K562 (cell line): ENCODE measurements around the gene MTA1. TPM values are rescaled to one million over a fixed set of nuclear protein-coding genes. Genes with fewer than 3 reads are reported as not detected.

Experiments used
- ATAC-seq: fragments of 200-7000 bp; cut with Tn5 transposase; 3 replicates; pipeline ENCODE4 v1.9.1; 2020; ENCODE audit warnings: moderate library complexity
- BruUV-seq: library from RNA; stranded (reverse); fragments of 400-500 nt; replicated peaks from 2 replicates; lab custom pipeline; 2021; lab: Mats Ljungman, UMichigan
- CTCF ChIA-PET: fragments of 300-600 bp; formaldehyde crosslinking; extraction: SDS; loops from one replicate; lab custom pipeline; 2021; ENCODE audit warnings: low intra/inter-chr PET ratio; lab: Yijun Ruan, JAX
- POLR2A ChIA-PET: fragments of 300-600, 350-650 bp; sonication (Branson Sonifier 250); formaldehyde crosslinking; extraction: SDS; loops from one replicate; lab custom pipeline; 2021; ENCODE audit warnings: antibody characterized with exemption, inconsistent platforms; lab: Yijun Ruan, JAX
- DNase-seq, 4 experiments: peaks; one replicate each; pipeline versions ENCODE4 v3.0.0 to v3.0.0-alpha.2; 2011 to 2018; ENCODE audit warnings: low spot score in 3 of 4, mixed read lengths in 3 of 4; ENCODE audit errors: extremely low read depth in 1 of 4
- FAIRE-seq: peaks from 2 replicates; lab custom pipeline; 2011; peaks lifted over from hg19 to GRCh38; lab: Jason Lieb, UNC
- H2AFZ ChIP-seq: 2 replicates; pipeline ENCODE4 v1.6.0; 2011; ENCODE audit warnings: low read depth, low read length, control low read depth, inconsistent platforms
- H3K27ac ChIP-seq: fragments of 200-600 bp; 3 replicates; pipeline ENCODE4 v1.8.0; 2011; ENCODE audit warnings: low read depth, mild to moderate bottlenecking, control low read depth, inconsistent platforms, low read length, moderate library complexity, mixed read lengths; ENCODE audit errors: extremely low read depth
- H3K27me3 ChIP-seq, 2 experiments: fragments of 300-600 bp in 1 of 2; 2 replicates in 1 of 2; 3 replicates in 1 of 2; pipeline versions ENCODE4 v1.6.0 to v1.8.0; 2011; ENCODE audit warnings: inconsistent platforms in 2 of 2, low read length in 2 of 2, mild to moderate bottlenecking in 1 of 2, mixed read lengths in 1 of 2, moderate library complexity in 1 of 2; ENCODE audit not compliant: control insufficient read depth in 2 of 2, insufficient read depth in 2 of 2
- H3K36me3 ChIP-seq: fragments of 300-600 bp; 3 replicates; pipeline ENCODE4 v1.8.0; 2011; ENCODE audit warnings: mild to moderate bottlenecking, low read length, inconsistent platforms; ENCODE audit not compliant: control insufficient read depth, insufficient read depth
- H3K4me1 ChIP-seq, 2 experiments: fragments of 200-600 bp in 1 of 2; replicated peaks in 1 of 2; 2 replicates in 1 of 2; 3 replicates in 1 of 2; pipeline versions ENCODE4 v1.5.1 to v1.8.0; 2011; ENCODE audit warnings: inconsistent platforms in 2 of 2, low read length in 2 of 2, mild to moderate bottlenecking in 1 of 2, mixed read lengths in 1 of 2, moderate library complexity in 1 of 2; ENCODE audit not compliant: control insufficient read depth in 2 of 2, insufficient read depth in 2 of 2
- H3K4me2 ChIP-seq: 2 replicates; pipeline ENCODE4 v1.6.1; 2011; ENCODE audit warnings: low read length, control low read depth, inconsistent platforms, mixed read lengths; ENCODE audit not compliant: insufficient read depth
- H3K4me3 ChIP-seq: fragments of 200-600 bp; sonication (generic), shearing (Covaris generic); 2 replicates; pipeline ENCODE4 v1.5.1; 2016; ENCODE audit warnings: control low read depth, inconsistent platforms
- H3K79me2 ChIP-seq: fragments of 200-600 bp; 3 replicates; pipeline ENCODE4 v1.8.0; 2011; ENCODE audit warnings: low read length, inconsistent platforms; ENCODE audit not compliant: control insufficient read depth, insufficient read depth
- H3K9ac ChIP-seq, 2 experiments: 2 replicates each; pipeline versions ENCODE4 v1.6.0 to v1.6.1; 2011; ENCODE audit warnings: low read depth in 2 of 2, low read length in 2 of 2, control low read depth in 1 of 2, inconsistent platforms in 1 of 2, mild to moderate bottlenecking in 1 of 2, mixed read lengths in 1 of 2; ENCODE audit not compliant: insufficient read depth in 1 of 2
- H3K9me1 ChIP-seq: one replicate; pipeline ENCODE4 v1.6.0; 2011; ENCODE audit warnings: inconsistent platforms, mild to moderate bottlenecking, low read length, moderate library complexity; ENCODE audit not compliant: control insufficient read depth, insufficient read depth
- H3K9me3 ChIP-seq: replicated peaks from 2 replicates; pipeline ENCODE4 v1.5.1; 2011; ENCODE audit warnings: low read depth, low read length, inconsistent platforms; ENCODE audit not compliant: control insufficient read depth, insufficient read depth
- H4K20me1 ChIP-seq: replicated peaks from 2 replicates; pipeline ENCODE4 v1.6.1; 2011; ENCODE audit warnings: low read length, inconsistent platforms, mixed read lengths; ENCODE audit not compliant: control insufficient read depth, insufficient read depth
- BCL6 ChIP-seq: fragments of 250-450 bp; sonication (Bioruptor Pico); IDR thresholded peaks from 2 replicates; pipeline ENCODE4 v1.4.0; 2020
- CGGBP1 ChIP-seq: fragments of 250-450 bp; sonication (Bioruptor Pico); IDR thresholded peaks from 2 replicates; pipeline ENCODE4 v1.9.0; 2021; ENCODE audit warnings: mild to moderate bottlenecking
- DMBX1 ChIP-seq: fragments of 250-450 bp; sonication (Bioruptor Pico); IDR thresholded peaks from 2 replicates; pipeline ENCODE4 v1.8.0; 2022; ENCODE audit warnings: inconsistent platforms, mild to moderate bottlenecking, moderate library complexity, borderline replicate concordance
- ETV6 ChIP-seq, 3 experiments: fragments of 150-350 bp in 1 of 3; sonication (generic) in 1 of 3; formaldehyde crosslinking in 1 of 3; IDR thresholded peaks; 2 replicates each; pipeline versions ENCODE4 v1.6.1 to v1.8.0; 2014 to 2022; ENCODE audit warnings: borderline replicate concordance in 2 of 3, low read depth in 2 of 3, antibody characterized with exemption in 1 of 3, low read length in 1 of 3, mild to moderate bottlenecking in 1 of 3, missing genetic modification reagents in 1 of 3
- GTF2E2 ChIP-seq: fragments of 200-800 bp; sonication (Bioruptor generic); IDR thresholded peaks from 2 replicates; pipeline ENCODE4 v1.6.1; 2016; ENCODE audit warnings: missing genetic modification characterization, missing compliant biosample characterization
- HDAC2 ChIP-seq: fragments of 450-650 bp; IDR thresholded peaks from 2 replicates; pipeline ENCODE4 v1.6.1; 2016; ENCODE audit warnings: mild to moderate bottlenecking
- HNRNPH1 ChIP-seq: fragments of 200-400 bp; formaldehyde crosslinking; optimal IDR thresholded peaks from 2 replicates; pipeline ENCODE3; 2017; ENCODE audit warnings: low read depth, mild to moderate bottlenecking, low read length, moderate library complexity
- KDM1A ChIP-seq, 2 experiments: fragments of 450-650 bp; IDR thresholded peaks; 2 replicates each; pipeline ENCODE4 v1.6.1; 2016; ENCODE audit warnings: mild to moderate bottlenecking in 2 of 2
- NFATC3 ChIP-seq: fragments of 450-650 bp; IDR thresholded peaks from 2 replicates; pipeline ENCODE4 v1.6.1; 2017; ENCODE audit warnings: mild to moderate bottlenecking
- PRMT5 ChIP-seq: sonication (generic); formaldehyde crosslinking; IDR thresholded peaks from 2 replicates; pipeline ENCODE4 v1.5.0; 2020; ENCODE audit warnings: missing genetic modification reagents
- RAD51 ChIP-seq: fragments of 450-650 bp; IDR thresholded peaks from 2 replicates; pipeline ENCODE4 v1.7.1; 2016; ENCODE audit warnings: low read depth, mild to moderate bottlenecking, borderline replicate concordance
- RBBP5 ChIP-seq: fragments of 200-600 bp; sonication (generic); IDR thresholded peaks from 2 replicates; pipeline ENCODE4 v1.6.1; 2012; ENCODE audit warnings: borderline replicate concordance, mild to moderate bottlenecking, low read length, control low read depth, inconsistent platforms; ENCODE audit not compliant: insufficient read depth, poor library complexity, severe bottlenecking
- SIN3A ChIP-seq, 2 experiments: fragments of 150-350 bp in 1 of 2; IDR thresholded peaks; 2 replicates each; pipeline ENCODE4 v1.6.1; 2011 to 2016; ENCODE audit warnings: borderline replicate concordance in 2 of 2, low read depth in 2 of 2, low read length in 2 of 2, mild to moderate bottlenecking in 2 of 2, moderate library complexity in 2 of 2; ENCODE audit not compliant: control insufficient read depth in 1 of 2
- SPI1 ChIP-seq: IDR thresholded peaks from 2 replicates; pipeline ENCODE4 v1.6.1; 2011; ENCODE audit warnings: low read depth, low read length, control low read depth, borderline replicate concordance
- TAF15 ChIP-seq: fragments of 200-400 bp; formaldehyde crosslinking; IDR thresholded peaks from 2 replicates; pipeline ENCODE4 v1.6.1; 2017; ENCODE audit warnings: mild to moderate bottlenecking, low read depth, low read length, moderate library complexity
- TARDBP ChIP-seq: fragments of 450-650 bp; IDR thresholded peaks from 2 replicates; pipeline ENCODE4 v1.6.1; 2016
- TGIF2 ChIP-seq: sonication (generic); formaldehyde crosslinking; IDR thresholded peaks from 2 replicates; pipeline ENCODE4 v1.8.1; 2022; ENCODE audit warnings: mild to moderate bottlenecking, missing genetic modification reagents, moderate library complexity
- ZKSCAN3 ChIP-seq: fragments of 250-450 bp; sonication (Bioruptor Pico); IDR thresholded peaks from 2 replicates; pipeline ENCODE4 v1.4.0; 2020
- ZNF280A ChIP-seq: fragments of 450-650 bp; IDR thresholded peaks from 2 replicates; pipeline ENCODE4 v1.6.1; 2018; ENCODE audit warnings: mild to moderate bottlenecking, low read depth; ENCODE audit not compliant: partially characterized antibody
- ZNF398 ChIP-seq: fragments of 250-450 bp; sonication (Bioruptor Pico); IDR thresholded peaks from 2 replicates; pipeline ENCODE4 v1.8.0; 2021; ENCODE audit warnings: moderate library complexity, mild to moderate bottlenecking, inconsistent platforms
- whole genome bisulfite sequencing: fragments of 100-300 bp; shearing (Covaris generic); methylation state at CpG from one replicate; pipeline ENCODE4 v1.1.6; 2016; ENCODE audit warnings: low coverage, mixed read lengths; ENCODE audit not compliant: insufficient coverage; ENCODE audit errors: missing lambda C conversion rate; 5-methylcytosine and 5-hydroxymethylcytosine counted together
- in situ Hi-C: fragments of 300-500 bp; cut with MboI; formaldehyde crosslinking; loops from 4 replicates; pipeline ENCODE4 v1.15.0; 2018; ENCODE audit warnings: inconsistent platforms, mixed read lengths
- intact Hi-C: fragments of 100-400 bp; cut with micrococcal nuclease; formaldehyde crosslinking; loops from 2 replicates; pipeline ENCODE4 v1.14.2; 2022
- polyA plus RNA-seq, 8 experiments: library from polyadenylated mRNA; depleted of rRNA in 4 of 8; stranded (reverse) in 5 of 8; unstranded in 3 of 8; fragments of >200 nt; fragmentation: Nextera tagmentation in 2 of 8; fragmentation: Illumina TruSeq in 1 of 8; extraction: Ambion mirVana in 2 of 8; extraction: Trizol in 1 of 8; gene quantifications; 2 replicates each; pipeline versions ENCODE4 v1.2.1 to v1.2.3, GENCODE V29; 2011 to 2014; ENCODE audit warnings: inconsistent platforms in 1 of 8, missing spikeins in 1 of 8
- total RNA-seq, 7 experiments: library from RNA; depleted of rRNA in 6 of 7; stranded (reverse); fragments of >200 nt in 6 of 7; fragmentation: Illumina TruSeq in 2 of 7; extraction: Trizol in 2 of 7; gene quantifications; 2 replicates each; pipeline versions ENCODE4 v1.2.1 to v1.2.3, GENCODE V29; 2011 to 2021; ENCODE audit warnings: low replicate concordance in 1 of 7

MTA1 gene
- total and polyA plus RNA-seq, 9 of the 15 experiments (the other 6 are each of a cell fraction or from before 2014, with no cell fraction given) = 0.13 to 118 (median 32.3) TPM

- Histone ChIP-seq H3K79me2 (no peaks in the 10 kb centered on the region), H4K20me1 (no peaks in the 10 kb centered on the region), H3K9me3 (no peaks in the 10 kb centered on the region), H3K27ac (no peak overlapping the region), H3K4me2 (no peak overlapping the region), H3K4me1 (peaks cover 0 to 14% of the 10 kb centered on the region in 2 experiments; a peak in 2 of 5 replicates), H3K4me3 (no peak overlapping the region), H3K36me3 (peaks cover 68% of the 10 kb centered on the region; the same call in 2 of the 3 replicates), H2AFZ (no peak overlapping the region), H3K9ac (no peak overlapping the region; a peak in 1 of 4 replicates), H3K9me1 (no peaks in the 10 kb centered on the region), H3K27me3 (no peaks in the 10 kb centered on the region)
- WGBS = over 99% methylated on average over 13 of the region's 17 CpGs
- FAIRE-seq = no peak
- intact Hi-C loops (no loop called here), in situ Hi-C loops (no loop called here)
- ATAC-seq = no peak
- no TSS peak for BruUV-seq
- ChIA-PET POLR2A (no interaction called here), CTCF (no interaction called here)
- TF ChIP-seq SIN3A (IDR thresholded peaks at IDR 0.05; ENCODE audit: borderline replicate concordance in 2 of 2, control insufficient read depth in 1 of 2, low read depth in 2 of 2, low read length in 2 of 2) (no peak), TARDBP (no peak), TGIF2 (CRISPR knock-in tag) (no peak), ETV6 (IDR thresholded peaks at IDR 0.05; ENCODE audit: borderline replicate concordance in 1 of 2, low read depth in 2 of 2, low read length in 1 of 2) (no peak), ETV6 (CRISPR knock-in tag; IDR thresholded peaks at IDR 0.05; ENCODE audit: borderline replicate concordance) (no peak), ZNF398 (CRISPR knock-in tag) (no peak), HNRNPH1 (no peak), DMBX1 (no peak), HDAC2 (no peak), SPI1 (no peak), CGGBP1 (CRISPR knock-in tag) (no peak), GTF2E2 (tag) (no peak), KDM1A (IDR thresholded peaks at IDR 0.05) (no peak), ZKSCAN3 (CRISPR knock-in tag) (no peak), TAF15 (no peak), ZNF280A (no peak), RAD51 (no peak), BCL6 (CRISPR knock-in tag) (no peak), NFATC3 (no peak), RBBP5 (no peak), PRMT5 (CRISPR knock-in tag) (no peak)
- no peak for DNase-seq
Measured at GRCh38 chr14:105460616-105461015, 41.0 kb downstream of the MTA1 start.
